ENCODE data around the gene RNF103. TPM values are rescaled to one million over a fixed set of nuclear protein-coding genes. Genes with fewer than 3 reads are reported as not detected.

Gene RNF103
- total RNA-seq, 2 experiments from 2014 or later, result 8.7 to 9.9 TPM

DNA sequence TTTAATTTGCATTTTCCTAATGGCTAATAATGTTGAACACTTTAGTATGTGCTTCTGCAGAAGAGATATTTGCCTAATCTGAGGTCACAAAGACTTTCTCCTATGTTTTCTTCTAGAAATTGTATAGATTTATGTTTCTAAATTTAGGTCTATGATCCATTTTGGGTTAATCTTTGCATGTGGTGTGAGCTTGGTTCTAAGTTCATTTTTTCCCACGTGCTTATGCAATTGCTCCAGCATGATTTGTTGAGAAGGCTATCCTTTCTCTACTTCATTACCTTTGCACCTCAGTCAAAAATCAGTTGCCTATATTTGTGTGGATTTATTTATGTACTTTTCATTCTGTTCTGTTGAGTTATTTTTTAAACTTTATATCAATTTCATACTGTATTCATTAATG, 15.0 kb upstream of the RNF103 start:
- DNase-seq, result no peak
- Mint-ChIP-seq H3K4me3 (no peak overlapping the region), H3K36me3 (ENCODE audit: low read depth) (peaks cover 1% of the 10 kb centered on the region), H3K27ac (no peak overlapping the region), H3K4me1 (ENCODE audit: low read depth) (no peaks in the 10 kb centered on the region), H3K27me3 (ENCODE audit: low read depth) (no peaks in the 10 kb centered on the region), H3K9me3 (ENCODE audit: insufficient read depth) (peaks cover 4% of the 10 kb centered on the region)
- no peak for ATAC-seq
- CTCF ChIA-PET, result no interaction called here
- POLR2A ChIA-PET, result no interaction called here

DNA sequence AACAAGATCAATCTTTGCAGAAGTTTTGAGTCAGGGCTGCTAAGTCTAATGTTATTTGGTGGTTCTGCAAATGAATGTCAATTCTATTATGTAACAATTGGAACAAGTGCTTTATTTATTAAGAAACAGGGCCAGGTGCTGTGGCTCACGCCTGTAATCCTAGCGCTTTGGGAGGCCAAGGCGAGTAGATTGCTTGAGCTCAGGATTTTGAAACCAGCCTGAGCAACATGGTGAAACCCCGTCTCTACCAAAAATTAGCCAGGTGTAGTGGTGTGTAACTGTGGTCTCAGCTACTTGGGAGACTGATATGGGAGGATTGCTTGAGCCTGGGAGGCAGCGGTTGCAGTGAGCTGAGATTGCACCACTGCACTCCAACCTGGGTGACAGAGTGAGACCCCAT, 13.2 kb upstream of the RNF103 start:
- no peak overlapping the region for H3K27ac Mint-ChIP-seq
- H3K36me3 Mint-ChIP-seq (ENCODE audit: low read depth), result peaks cover 1% of the 10 kb centered on the region
- peaks cover 4% of the 10 kb centered on the region for H3K9me3 Mint-ChIP-seq (ENCODE audit: insufficient read depth)
- no peaks in the 10 kb centered on the region for H3K27me3 Mint-ChIP-seq (ENCODE audit: low read depth)
- no peaks in the 10 kb centered on the region for H3K4me1 Mint-ChIP-seq (ENCODE audit: low read depth)
- CTCF ChIA-PET, result no interaction called here
- POLR2A ChIA-PET, result no interaction called here
- DNase-seq, result no peak
- no peak overlapping the region for H3K4me3 Mint-ChIP-seq
- ATAC-seq, result no peak

DNA sequence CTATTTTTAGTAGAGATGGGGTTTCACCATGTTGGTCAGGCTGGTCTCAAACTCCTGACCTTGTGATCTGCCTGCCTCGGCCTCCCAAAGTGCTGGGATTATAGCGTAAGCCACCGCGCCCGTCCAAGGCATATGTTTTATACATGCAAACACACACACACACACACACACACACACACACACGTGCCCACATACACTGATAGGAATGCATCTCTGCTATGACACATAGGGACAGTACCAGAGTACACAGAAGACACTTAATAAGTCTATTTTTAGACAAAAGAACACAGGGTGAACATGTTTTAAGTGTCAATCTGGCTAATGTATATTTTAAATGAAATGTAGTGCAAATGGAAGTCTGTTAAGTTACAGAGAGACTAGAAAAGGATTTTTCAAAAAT, 10.7 kb upstream of the RNF103 start:
- Mint-ChIP-seq H3K9me3 (ENCODE audit: insufficient read depth) (no peaks in the 10 kb centered on the region), H3K27me3 (ENCODE audit: low read depth) (no peaks in the 10 kb centered on the region), H3K4me3 (no peak overlapping the region), H3K4me1 (ENCODE audit: low read depth) (no peaks in the 10 kb centered on the region), H3K36me3 (ENCODE audit: low read depth) (no peaks in the 10 kb centered on the region), H3K27ac (no peak overlapping the region)
- DNase-seq (no peak), ATAC-seq (no peak)
- CTCF ChIA-PET, result interaction anchor here (0.6 kb wide), 2 partner anchors 44 to 183 kb away, joined by 3 read pairs; no protein-coding TSS in a partner anchor
- POLR2A ChIA-PET, result interaction anchor here (0.8 kb wide), 1 partner anchor 68 kb away, joined by 3 read pairs; no protein-coding TSS in a partner anchor

DNA sequence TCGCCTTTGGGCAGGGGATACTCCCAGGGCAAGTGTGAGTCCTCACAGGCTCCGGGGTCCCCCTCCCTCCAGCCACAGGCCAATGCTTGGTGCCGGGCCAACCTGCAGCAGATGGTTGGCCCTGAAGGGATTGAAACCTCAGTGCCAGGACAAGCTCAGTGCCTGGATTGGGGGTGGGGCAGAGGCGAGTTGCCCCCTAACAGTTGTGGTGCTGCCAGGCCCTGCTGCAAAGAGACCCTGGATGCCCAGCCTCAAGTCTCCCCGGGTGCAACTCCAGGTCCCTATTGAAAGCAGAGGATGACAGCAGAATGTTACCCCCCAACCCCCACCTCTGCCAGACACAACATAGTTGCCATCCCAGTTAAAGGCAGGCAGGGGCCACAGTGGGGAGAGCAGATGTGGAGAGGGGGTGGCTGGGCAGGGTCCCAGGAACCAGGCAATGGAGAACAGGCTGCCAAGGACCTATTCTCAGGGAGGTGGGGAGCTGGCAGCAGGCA, 9.5 kb upstream of the RNF103 start:
- Mint-ChIP-seq H3K27ac (no peak overlapping the region), H3K36me3 (ENCODE audit: low read depth) (no peaks in the 10 kb centered on the region), H3K9me3 (ENCODE audit: insufficient read depth) (no peaks in the 10 kb centered on the region), H3K4me3 (no peak overlapping the region), H3K27me3 (ENCODE audit: low read depth) (peaks cover 2% of the 10 kb centered on the region), H3K4me1 (ENCODE audit: low read depth) (no peaks in the 10 kb centered on the region)
- CTCF ChIA-PET, result no interaction called here
- ATAC-seq (no peak), DNase-seq (no peak)
- POLR2A ChIA-PET, result no interaction called here

DNA sequence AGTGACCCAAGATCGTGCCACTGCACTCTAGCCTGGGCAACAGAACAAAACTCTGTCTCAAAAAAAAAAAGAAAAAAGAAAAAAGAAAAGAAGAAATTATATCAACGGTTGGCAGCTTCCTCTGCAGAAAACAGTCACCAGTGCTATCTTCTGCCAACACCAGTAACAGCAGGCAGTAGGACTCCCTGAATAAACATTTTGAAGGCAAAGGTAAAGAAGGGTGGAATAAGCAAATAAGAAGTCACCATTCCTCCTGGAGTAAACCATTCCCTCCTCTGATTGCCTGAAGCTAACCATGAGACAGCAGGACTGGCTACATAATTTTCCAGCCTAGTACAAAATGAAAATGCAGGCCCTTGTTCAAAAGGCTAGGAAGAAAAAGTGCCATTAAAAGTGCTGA, 9.0 kb upstream of the RNF103 start:
- Mint-ChIP-seq H3K36me3 (ENCODE audit: low read depth) (no peaks in the 10 kb centered on the region), H3K27ac (no peak overlapping the region), H3K9me3 (ENCODE audit: insufficient read depth) (no peaks in the 10 kb centered on the region), H3K27me3 (ENCODE audit: low read depth) (peaks cover 3% of the 10 kb centered on the region), H3K4me1 (ENCODE audit: low read depth) (no peaks in the 10 kb centered on the region), H3K4me3 (no peak overlapping the region)
- ChIA-PET POLR2A (no interaction called here), CTCF (interaction anchor here (0.5 kb wide), 1 partner anchor 312 kb away, joined by 3 read pairs; no protein-coding TSS in a partner anchor)
- ATAC-seq (no peak), DNase-seq (no peak)

DNA sequence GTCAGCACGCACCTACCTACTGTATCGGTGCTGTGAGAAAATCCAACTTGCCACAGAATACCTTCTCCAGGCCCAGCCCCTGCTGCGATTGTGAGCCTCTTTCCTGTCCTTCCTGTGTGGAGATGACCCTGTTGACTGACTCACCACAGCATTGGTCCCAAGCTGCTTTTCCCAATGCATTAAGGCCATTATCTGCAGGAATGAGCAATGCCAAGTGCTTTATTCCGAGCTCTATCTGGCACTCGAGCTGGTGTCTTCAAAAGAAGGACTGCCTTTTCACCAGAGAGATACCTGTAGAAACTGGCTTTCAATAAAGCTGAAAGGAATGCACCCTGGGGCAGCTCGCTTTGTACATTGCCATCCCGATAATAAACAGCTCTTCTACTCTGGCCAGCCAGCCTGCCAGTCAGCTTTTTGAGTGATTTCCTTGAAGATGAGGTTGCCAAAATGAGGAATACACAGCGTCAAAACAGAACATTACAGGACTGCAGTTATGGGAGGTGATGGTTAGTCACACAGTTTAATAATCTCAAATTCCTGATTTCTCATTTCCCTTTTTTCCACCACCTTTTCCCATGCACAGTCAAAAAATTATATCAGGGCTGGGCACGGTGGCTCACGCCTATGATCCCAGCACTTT, 8.3 kb upstream of the RNF103 start:
- H3K27ac Mint-ChIP-seq, result no peak overlapping the region
- DNase-seq, result no peak
- H3K4me3 Mint-ChIP-seq, result no peak overlapping the region
- no peaks in the 10 kb centered on the region for H3K9me3 Mint-ChIP-seq (ENCODE audit: insufficient read depth)
- CTCF ChIA-PET, result interaction anchor here (0.5 kb wide), 1 partner anchor 313 kb away, joined by 3 read pairs; no protein-coding TSS in a partner anchor
- ATAC-seq, result no peak
- H3K27me3 Mint-ChIP-seq (ENCODE audit: low read depth), result peaks cover 4% of the 10 kb centered on the region
- H3K36me3 Mint-ChIP-seq (ENCODE audit: low read depth), result no peaks in the 10 kb centered on the region
- POLR2A ChIA-PET, result no interaction called here
- no peaks in the 10 kb centered on the region for H3K4me1 Mint-ChIP-seq (ENCODE audit: low read depth)

DNA sequence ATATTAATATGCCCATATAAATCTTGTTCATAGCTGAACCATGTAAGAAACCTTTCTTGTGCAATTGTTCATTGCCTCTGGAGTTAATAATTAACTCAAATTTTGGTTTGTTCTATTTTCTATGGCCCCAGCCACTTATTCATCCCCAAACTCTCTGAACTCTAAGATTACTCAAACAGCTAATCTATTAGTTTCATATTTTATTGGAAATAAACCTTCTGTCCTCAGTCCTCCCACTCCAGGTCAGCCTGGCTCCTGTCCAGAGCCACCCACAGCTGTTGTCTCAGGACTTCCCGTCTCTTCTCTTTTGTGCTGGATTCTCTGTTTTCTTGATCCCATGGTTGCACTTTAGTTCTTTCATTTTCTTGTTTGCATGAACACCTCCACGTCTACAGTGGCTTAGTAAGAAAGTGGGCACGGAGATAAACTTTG, 4.4 kb upstream of the RNF103 start:
- peaks cover 4% of the 10 kb centered on the region for H3K27me3 Mint-ChIP-seq (ENCODE audit: low read depth)
- no peak for ATAC-seq
- CTCF ChIA-PET, result no interaction called here
- DNase-seq, result no peak
- no peaks in the 10 kb centered on the region for H3K9me3 Mint-ChIP-seq (ENCODE audit: insufficient read depth)
- no peak overlapping the region for H3K4me3 Mint-ChIP-seq
- H3K27ac Mint-ChIP-seq, result no peak overlapping the region
- H3K4me1 Mint-ChIP-seq (ENCODE audit: low read depth), result peaks cover 5% of the 10 kb centered on the region
- no peaks in the 10 kb centered on the region for H3K36me3 Mint-ChIP-seq (ENCODE audit: low read depth)
- POLR2A ChIA-PET, result no interaction called here

DNA sequence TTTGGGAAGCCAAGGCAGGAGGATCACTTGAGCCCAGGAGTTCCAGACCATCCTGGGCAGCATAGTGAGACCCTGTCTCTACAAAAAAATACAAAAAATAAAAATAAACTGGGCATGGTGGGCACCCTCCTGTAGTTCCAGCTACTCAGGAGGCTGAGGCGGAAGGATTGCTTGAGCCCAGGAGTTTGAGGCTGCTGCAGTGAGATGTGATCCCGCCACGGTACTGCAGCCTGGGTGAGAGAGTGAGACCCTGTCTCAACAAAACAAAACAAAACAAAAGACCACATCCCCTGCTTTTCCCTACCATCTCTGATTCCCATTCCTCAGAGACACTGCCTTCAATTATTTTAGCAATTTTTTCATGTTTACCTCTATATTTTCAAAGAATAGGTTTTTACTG, 3.9 kb upstream of the RNF103 start:
- Mint-ChIP-seq H3K36me3 (ENCODE audit: low read depth) (no peaks in the 10 kb centered on the region), H3K4me3 (no peak overlapping the region), H3K27ac (no peak overlapping the region), H3K9me3 (ENCODE audit: insufficient read depth) (no peaks in the 10 kb centered on the region), H3K27me3 (ENCODE audit: low read depth) (peaks cover 4% of the 10 kb centered on the region), H3K4me1 (ENCODE audit: low read depth) (peaks cover 5% of the 10 kb centered on the region)
- CTCF ChIA-PET, result no interaction called here
- POLR2A ChIA-PET, result no interaction called here
- DNase-seq, result no peak
- ATAC-seq, result no peak

DNA sequence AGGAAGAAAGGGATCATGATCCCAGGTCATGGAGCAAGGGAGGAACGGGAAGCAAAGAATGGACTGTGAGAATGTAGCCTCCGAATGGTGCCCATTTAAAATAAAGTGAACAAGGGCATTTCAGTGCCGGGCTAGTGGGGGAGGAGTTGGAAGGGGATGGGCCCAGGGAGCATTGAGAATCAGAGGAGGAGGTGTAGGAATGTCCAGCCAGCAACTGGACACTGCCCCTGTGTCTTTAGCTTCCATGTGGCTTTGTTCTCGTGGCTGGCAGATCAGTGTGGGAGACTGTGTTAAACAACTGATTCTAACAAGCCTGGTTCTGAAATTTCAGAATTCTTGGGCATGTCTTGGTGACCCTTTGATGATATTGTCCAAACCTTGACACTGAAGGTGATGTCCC, 1.4 kb upstream of the RNF103 start:
- peaks cover 5% of the 10 kb centered on the region for H3K36me3 Mint-ChIP-seq (ENCODE audit: low read depth)
- DNase-seq (no peak), ATAC-seq (no peak)
- no peaks in the 10 kb centered on the region for H3K9me3 Mint-ChIP-seq (ENCODE audit: insufficient read depth)
- ChIA-PET POLR2A (no interaction called here), CTCF (interaction anchor here (1.0 kb wide), 1 partner anchor 71 kb away, joined by 3 read pairs; no protein-coding TSS in a partner anchor)
- H3K4me1 Mint-ChIP-seq (ENCODE audit: low read depth), result peaks cover 20% of the 10 kb centered on the region
- peaks cover 4% of the 10 kb centered on the region for H3K27me3 Mint-ChIP-seq (ENCODE audit: low read depth)
- no peak overlapping the region for H3K27ac Mint-ChIP-seq
- peak overlapping the region; percentile 3 for H3K4me3 Mint-ChIP-seq

DNA sequence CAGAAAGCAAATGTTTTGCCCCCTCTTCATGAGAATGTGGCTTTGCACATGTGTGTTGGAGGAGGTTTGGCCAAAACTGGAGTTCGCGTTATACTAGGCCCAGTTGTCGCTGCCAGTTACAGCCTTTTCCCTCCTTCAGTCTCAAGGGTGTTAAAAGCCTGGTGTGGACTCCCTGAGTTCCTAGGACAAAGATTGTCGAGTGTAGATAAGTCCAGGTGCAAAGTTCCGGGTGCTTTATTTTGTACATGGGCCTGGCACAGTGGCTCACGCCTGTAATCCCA, 542 bp upstream of the RNF103 start:
- CTCF ChIA-PET, result no interaction called here
- Mint-ChIP-seq H3K27me3 (ENCODE audit: low read depth) (peaks cover 4% of the 10 kb centered on the region), H3K9me3 (ENCODE audit: insufficient read depth) (no peaks in the 10 kb centered on the region), H3K4me3 (peak overlapping the region; percentile 68), H3K36me3 (ENCODE audit: low read depth) (peaks cover 12% of the 10 kb centered on the region), H3K27ac (peak overlapping the region; percentile 80), H3K4me1 (ENCODE audit: low read depth) (peaks cover 21% of the 10 kb centered on the region)
- ATAC-seq (no peak), DNase-seq (no peak)
- POLR2A ChIA-PET, result no interaction called here

DNA sequence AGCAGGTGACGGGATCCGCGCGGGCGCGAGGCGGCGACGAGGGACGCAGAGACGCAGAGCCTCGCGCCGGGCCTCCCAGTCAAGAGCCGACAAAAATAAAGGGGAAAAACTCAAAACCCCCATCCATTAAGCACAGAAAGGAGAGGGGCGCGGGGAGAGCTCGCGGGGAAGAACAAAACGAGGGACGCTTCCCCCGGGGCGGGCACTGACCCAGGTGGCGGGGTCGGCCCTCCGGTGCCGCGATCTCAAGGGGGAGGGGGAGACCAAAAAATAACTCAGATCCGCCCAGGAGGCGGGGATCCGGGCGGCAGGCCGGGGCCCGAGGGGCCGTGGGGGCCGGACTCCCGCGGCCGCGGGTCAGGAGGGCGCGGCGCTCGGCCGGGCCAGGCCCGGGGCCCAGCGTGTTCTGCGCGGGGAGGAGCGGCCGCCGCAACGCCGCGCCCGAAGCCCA, 597 bp downstream of the RNF103 start:
- ATAC-seq, result peak; percentile 35
- POLR2A ChIA-PET, result interaction anchor here (0.6 to 3.8 kb wide), 8 partner anchors 22 to 203 kb away, joined by 3 to 24 read pairs (median 4); partner anchors contain the start of genes CD8A and KDM3A
- CTCF ChIA-PET, result interaction anchor here (0.8 to 1.4 kb wide), 2 partner anchors 169 to 180 kb away, joined by 3 read pairs; no protein-coding TSS in a partner anchor

DNA sequence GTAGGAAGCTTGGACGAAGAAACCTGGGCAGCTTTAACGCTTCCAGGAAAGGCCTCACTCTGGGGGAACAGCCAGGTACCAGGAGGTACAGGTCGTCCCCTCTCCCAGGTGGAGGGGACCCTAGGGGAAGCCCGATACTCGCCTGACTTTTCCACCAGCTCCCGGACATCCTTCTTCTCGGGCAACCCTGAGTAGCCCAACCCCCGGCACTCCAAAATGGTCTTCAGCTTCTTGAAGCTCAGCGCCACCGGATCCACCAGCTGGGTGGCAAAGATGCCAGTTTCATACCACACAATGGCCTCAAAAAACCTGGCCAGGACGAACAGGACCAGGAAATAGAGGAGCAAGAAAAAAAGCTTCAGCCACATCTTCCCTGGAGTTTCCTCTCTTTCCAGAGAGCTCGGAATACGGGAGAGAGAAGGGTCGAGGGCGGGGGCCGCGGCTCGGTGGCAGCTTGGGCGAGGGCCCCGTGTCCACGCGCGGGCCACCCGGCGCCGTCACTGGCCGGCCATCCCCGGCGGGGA, 1.1 kb downstream of the RNF103 start:
- H3K27ac Mint-ChIP-seq, result peak overlapping the region; percentile 96
- POLR2A ChIA-PET, result interaction anchor here (0.6 to 3.8 kb wide), 10 partner anchors 21 to 426 kb away, joined by 3 to 24 read pairs (median 4); partner anchors contain the start of genes CD8A, CHMP3 and KDM3A
- ATAC-seq, result no peak
- peaks cover 22% of the 10 kb centered on the region for H3K4me1 Mint-ChIP-seq (ENCODE audit: low read depth)
- no peaks in the 10 kb centered on the region for H3K9me3 Mint-ChIP-seq (ENCODE audit: insufficient read depth)
- CTCF ChIA-PET, result interaction anchor here (0.8 to 1.5 kb wide), 7 partner anchors 10 to 185 kb away, joined by 3 to 6 read pairs (median 4); partner anchors contain the start of gene CHMP3
- peak overlapping the region; percentile 92 for H3K4me3 Mint-ChIP-seq
- H3K36me3 Mint-ChIP-seq (ENCODE audit: low read depth), result peaks cover 24% of the 10 kb centered on the region
- peaks cover under 1% of the 10 kb centered on the region for H3K27me3 Mint-ChIP-seq (ENCODE audit: low read depth)
- peak; percentile 41 for DNase-seq

More for the DNA sequence above, 597 bp downstream of the RNF103 start:
- H3K27me3 Mint-ChIP-seq (ENCODE audit: low read depth), result peaks cover 2% of the 10 kb centered on the region
- H3K4me1 Mint-ChIP-seq (ENCODE audit: low read depth), result peaks cover 21% of the 10 kb centered on the region
- H3K4me3 Mint-ChIP-seq, result peak overlapping the region; percentile 92
- H3K27ac Mint-ChIP-seq, result peak overlapping the region; percentile 96
- no peaks in the 10 kb centered on the region for H3K9me3 Mint-ChIP-seq (ENCODE audit: insufficient read depth)
- peak; percentile 60 for DNase-seq
- H3K36me3 Mint-ChIP-seq (ENCODE audit: low read depth), result peaks cover 22% of the 10 kb centered on the region

Measured in activated CD8-positive, alpha-beta T cell treated with anti-CD3 and anti-CD28 coated beads, Interleukin-2, amount 10 ng/mL, durations not matched to agents 7 days and 5 days (primary cell).